OCI-LY1 (cell line): Measurements from ENCODE around the gene CD48.
A peak's percentile ranks its signal among the peaks of the same experiment; 100 is the strongest.

Experiments
- H2AFZ ChIP-seq: fragments of 200-600 bp; sonication (generic), shearing (Covaris generic); 2 replicates; pipeline ENCODE4 v1.6.0; 2014; ENCODE audit warnings: antibody characterized with exemption, mild to moderate bottlenecking, low read length
- H3F3A ChIP-seq: fragments of 200-600 bp; sonication (generic), shearing (Covaris generic); 2 replicates; pipeline ENCODE4 v1.6.0; 2014; ENCODE audit warnings: mild to moderate bottlenecking, antibody characterized with exemption, low read length, moderate library complexity; ENCODE audit not compliant: insufficient read depth
- H3K27ac ChIP-seq: fragments of 200-600 bp; sonication (generic); 2 replicates; pipeline ENCODE4 v1.5.1; 2014; ENCODE audit warnings: low read length, mixed run types, mild to moderate bottlenecking, low read depth; ENCODE audit not compliant: poor library complexity, severe bottlenecking
- H3K27me3 ChIP-seq: fragments of 200-600 bp; sonication (generic); 2 replicates; pipeline ENCODE4 v1.6.0; 2014; ENCODE audit warnings: antibody characterized with exemption, mild to moderate bottlenecking, low read length, moderate library complexity; ENCODE audit not compliant: insufficient read depth
- H3K36me3 ChIP-seq: fragments of 200-600 bp; sonication (generic); 2 replicates; pipeline ENCODE4 v1.6.1; 2014; ENCODE audit warnings: mild to moderate bottlenecking, antibody characterized with exemption, low read length, moderate library complexity, mixed read lengths; ENCODE audit not compliant: insufficient read depth
- H3K4me1 ChIP-seq: fragments of 200-600 bp; sonication (generic); 2 replicates; pipeline ENCODE4 v1.5.1; 2014; ENCODE audit warnings: mild to moderate bottlenecking, low read length, moderate library complexity; ENCODE audit not compliant: insufficient read depth, severe bottlenecking
- H3K4me2 ChIP-seq: fragments of 200-600 bp; sonication (generic), shearing (Covaris generic); 2 replicates; pipeline ENCODE4 v1.6.1; 2014; ENCODE audit warnings: low read length
- H3K4me3 ChIP-seq: fragments of 200-600 bp; sonication (generic); 2 replicates; pipeline ENCODE4 v1.5.1; 2014; ENCODE audit warnings: low read length, low read depth, mild to moderate bottlenecking, mixed read lengths; ENCODE audit not compliant: poor library complexity, severe bottlenecking
- H3K79me2 ChIP-seq: fragments of 200-600 bp; shearing (Covaris generic); 2 replicates; pipeline ENCODE4 v1.6.1; 2016; ENCODE audit warnings: mixed run types, low read length, mixed read lengths; ENCODE audit not compliant: insufficient read depth
- H3K9ac ChIP-seq: fragments of 200-600 bp; sonication (generic), shearing (Covaris generic); 2 replicates; pipeline ENCODE4 v1.6.1; 2014; ENCODE audit warnings: mild to moderate bottlenecking, low read length, mixed read lengths
- H3K9me2 ChIP-seq: fragments of 200-600 bp; sonication (generic), shearing (Covaris generic); 2 replicates; pipeline ENCODE4 v1.6.1; 2014; ENCODE audit warnings: low read depth, mild to moderate bottlenecking, low read length, mixed read lengths
- H3K9me3 ChIP-seq: fragments of 200-600 bp; shearing (Covaris generic); 2 replicates; pipeline ENCODE4 v1.6.1; 2014; ENCODE audit warnings: low read length, mixed read lengths
- H4K20me1 ChIP-seq: fragments of 200-600 bp; sonication (generic), shearing (Covaris generic); 2 replicates; pipeline ENCODE4 v1.6.0; 2016; ENCODE audit warnings: mild to moderate bottlenecking, low read length; ENCODE audit not compliant: insufficient read depth
- CTCF ChIP-seq: fragments of 200-600 bp; sonication (generic), shearing (Covaris generic); IDR thresholded peaks from 2 replicates; pipeline ENCODE4 v1.5.1; 2017; ENCODE audit warnings: mild to moderate bottlenecking, antibody characterized with exemption, low read length, moderate library complexity, mixed read lengths
- EZH2 ChIP-seq: fragments of 200-600 bp; sonication (generic), shearing (Covaris generic); IDR thresholded peaks from 2 replicates; pipeline ENCODE4 v1.8.0; 2017; ENCODE audit warnings: borderline replicate concordance, mixed run types, mild to moderate bottlenecking, antibody characterized with exemption, low read length, moderate library complexity, mixed read lengths

The CD48 gene

GRCh38 chr1:160681066-160681890 lies 30.3 kb downstream of the CD48 start:
- Histone ChIP-seq H3K9me2 (no peaks in the 10 kb centered on the region), H4K20me1 (no peaks in the 10 kb centered on the region), H2AFZ (no peak overlapping the region), H3K27me3 (no peaks in the 10 kb centered on the region), H3F3A (peaks cover 9% of the 10 kb centered on the region), H3K4me2 (no peak overlapping the region), H3K27ac (no peak overlapping the region), H3K79me2 (no peaks in the 10 kb centered on the region), H3K36me3 (peaks cover 72% of the 10 kb centered on the region), H3K9ac (no peak overlapping the region), H3K4me1 (peaks cover 2% of the 10 kb centered on the region), H3K9me3 (no peaks in the 10 kb centered on the region), H3K4me3 (no peak overlapping the region)
- TF ChIP-seq CTCF (peak; percentile 99), EZH2 (no peak)

GRCh38 chr1:160680399-160680798 lies 31.2 kb downstream of the CD48 start:
- H3F3A ChIP-seq = peaks cover 12% of the 10 kb centered on the region
- H3K36me3 ChIP-seq = peaks cover 72% of the 10 kb centered on the region
- no peaks in the 10 kb centered on the region for H4K20me1 ChIP-seq
- no peaks in the 10 kb centered on the region for H3K27me3 ChIP-seq
- no peak overlapping the region for H2AFZ ChIP-seq
- peaks cover 11% of the 10 kb centered on the region for H3K4me1 ChIP-seq
- no peak overlapping the region for H3K9ac ChIP-seq
- H3K9me3 ChIP-seq = no peaks in the 10 kb centered on the region
- H3K27ac ChIP-seq = no peak overlapping the region
- H3K79me2 ChIP-seq = no peaks in the 10 kb centered on the region
- H3K9me2 ChIP-seq = no peaks in the 10 kb centered on the region
- no peak for TF ChIP-seq EZH2
- no peak for TF ChIP-seq CTCF
- H3K4me3 ChIP-seq = no peak overlapping the region
- no peak overlapping the region for H3K4me2 ChIP-seq

GRCh38 chr1:160679893-160680292 lies 31.7 kb downstream of the CD48 start:
- Histone ChIP-seq H3K9me2 (no peaks in the 10 kb centered on the region), H3K79me2 (no peaks in the 10 kb centered on the region), H3K27ac (no peak overlapping the region), H3K27me3 (no peaks in the 10 kb centered on the region), H3K4me3 (no peak overlapping the region), H3K36me3 (peaks cover 69% of the 10 kb centered on the region), H3K9ac (no peak overlapping the region), H3K4me1 (peaks cover 16% of the 10 kb centered on the region), H2AFZ (no peak overlapping the region), H3F3A (peaks cover 12% of the 10 kb centered on the region), H3K4me2 (no peak overlapping the region), H3K9me3 (no peaks in the 10 kb centered on the region), H4K20me1 (no peaks in the 10 kb centered on the region)
- no peak for TF ChIP-seq EZH2
- no peak for TF ChIP-seq CTCF
